ENCODE results near the gene PRRG4.

Gene PRRG4

GRCh38 chr11:32905028-32905667 lies 75.4 kb downstream of the PRRG4 start:
- DNase-seq (ENCODE audit: extremely low read depth, low read depth) = no peak
- H3K4me3 ChIP-seq (replicated peaks; ENCODE audit: low read depth, low read length) = no peak overlapping the region
- no peak for TF ChIP-seq CTCF (IDR thresholded peaks at IDR 0.05; ENCODE audit: low read depth, low read length, missing control alignments)
